ENCODE measurements around the gene CCL20.
A peak's percentile ranks its signal among the peaks of the same experiment; 100 is the strongest.

Gene CCL20

GRCh38 chr2:227816507-227817294 is 3.1 kb downstream of the CCL20 start:
- TF ChIP-seq CTCF (IDR thresholded peaks at IDR 0.05; ENCODE audit: control insufficient read depth, insufficient read depth, low read depth, low read length, missing control alignments) = no peak
- no peak overlapping the region for H3K4me3 ChIP-seq (ENCODE audit: control insufficient read depth, low read depth, low read length)
- DNase-seq (ENCODE audit: low read depth) = no peak

DNA sequence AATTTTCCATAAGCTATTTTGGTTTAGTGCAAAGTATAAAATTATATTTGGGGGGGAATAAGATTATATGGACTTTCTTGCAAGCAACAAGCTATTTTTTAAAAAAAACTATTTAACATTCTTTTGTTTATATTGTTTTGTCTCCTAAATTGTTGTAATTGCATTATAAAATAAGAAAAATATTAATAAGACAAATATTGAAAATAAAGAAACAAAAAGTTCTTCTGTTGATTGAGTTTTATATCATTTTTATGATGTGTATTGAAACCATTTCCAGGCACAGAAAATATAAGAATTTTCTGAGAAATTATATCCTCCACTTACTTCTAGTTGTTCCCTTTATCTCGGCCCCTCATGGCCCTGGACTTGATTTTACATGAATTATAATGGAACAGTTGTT is 3.7 kb downstream of the CCL20 start:
- DNase-seq (ENCODE audit: low read depth) = no peak
- no peak for TF ChIP-seq CTCF (IDR thresholded peaks at IDR 0.05; ENCODE audit: control insufficient read depth, insufficient read depth, low read depth, low read length, missing control alignments)
- no peak overlapping the region for H3K4me3 ChIP-seq (ENCODE audit: control insufficient read depth, low read depth, low read length)

DNA sequence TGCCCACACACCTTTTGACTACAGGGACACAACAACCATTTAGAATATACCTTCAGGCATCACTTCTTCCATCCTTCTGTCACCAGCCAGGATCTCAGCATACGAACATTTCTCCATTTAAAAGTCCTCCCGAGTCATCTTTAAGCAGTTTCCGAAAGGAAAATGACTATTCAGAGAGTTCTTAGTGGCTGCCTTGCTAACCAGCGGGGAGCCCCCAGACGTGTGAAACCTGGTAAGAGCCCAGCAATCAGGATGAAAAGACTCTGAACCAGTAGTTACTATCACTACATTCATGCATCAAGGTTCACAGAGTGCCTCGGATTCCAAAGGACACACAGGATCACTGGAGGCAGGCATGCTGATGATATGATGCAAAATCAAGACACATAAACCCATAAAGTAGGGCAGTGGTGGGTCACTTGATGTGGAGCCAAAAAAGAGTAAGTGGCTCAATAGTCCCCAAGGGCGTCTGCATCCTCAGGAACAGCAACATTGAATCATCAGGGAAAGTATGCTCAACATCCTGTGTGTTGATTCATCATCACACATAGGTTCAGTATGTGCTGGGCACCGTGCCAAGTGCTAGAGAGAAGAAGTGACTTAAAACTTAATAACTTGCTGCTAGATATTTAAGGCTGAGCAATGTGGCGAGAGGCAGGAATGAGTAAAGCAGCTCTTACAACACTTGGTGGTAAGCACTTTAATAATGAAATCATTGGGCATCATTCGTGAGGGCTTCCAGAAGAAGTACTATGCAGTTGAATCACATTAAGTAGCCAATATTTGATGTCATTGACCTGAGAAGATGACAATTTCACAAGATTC is 4.4 kb downstream of the CCL20 start:
- no peak for TF ChIP-seq CTCF (IDR thresholded peaks at IDR 0.05; ENCODE audit: control insufficient read depth, insufficient read depth, low read depth, low read length, missing control alignments)
- H3K4me3 ChIP-seq (ENCODE audit: control insufficient read depth, low read depth, low read length) = no peak overlapping the region; the same call in 1 of the 2 replicates
- DNase-seq (ENCODE audit: low read depth) = peak; percentile 100

DNA sequence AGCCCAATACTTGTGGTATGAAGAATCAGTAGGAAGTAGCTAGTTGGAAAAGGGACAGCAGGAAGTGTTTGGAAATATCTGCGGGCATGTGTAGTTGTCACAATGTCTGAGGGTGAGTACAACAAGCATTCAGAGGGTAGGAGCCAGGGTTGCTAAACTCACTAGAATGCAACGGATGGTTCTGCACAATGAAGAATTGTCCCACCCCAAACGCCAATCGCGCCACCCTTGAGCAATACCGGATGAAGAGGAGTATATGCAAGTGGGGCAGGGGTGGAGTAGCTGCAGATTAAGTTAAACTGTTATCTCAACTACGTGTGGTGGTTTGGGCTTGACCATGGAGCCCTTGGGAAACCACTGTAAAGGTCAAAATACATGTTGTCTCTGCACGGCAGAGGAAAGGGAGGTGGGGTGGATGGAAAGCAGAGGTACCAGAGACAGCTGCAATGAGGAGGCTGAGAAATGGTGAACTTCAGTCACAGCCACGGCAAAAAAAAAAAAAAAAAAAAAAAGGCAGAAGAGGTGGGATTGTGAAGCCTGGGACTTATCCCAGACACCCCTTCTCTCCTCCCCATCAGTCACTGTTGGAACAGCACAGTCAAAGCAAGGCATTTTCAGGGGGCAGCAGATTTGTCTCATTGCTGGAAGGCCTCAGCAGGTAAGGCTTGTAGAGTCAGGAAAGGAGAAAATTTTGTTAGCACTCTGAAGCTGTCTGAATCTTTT is 5.2 kb downstream of the CCL20 start:
- DNase-seq (ENCODE audit: low read depth) = no peak

GRCh38 chr2:227819398-227819697 is 5.7 kb downstream of the CCL20 start:
- no peak for DNase-seq (ENCODE audit: low read depth)
- TF ChIP-seq CTCF (IDR thresholded peaks at IDR 0.05; ENCODE audit: control insufficient read depth, insufficient read depth, low read depth, low read length, missing control alignments) = no peak
- H3K4me3 ChIP-seq (ENCODE audit: control insufficient read depth, low read depth, low read length) = no peak overlapping the region

More for the DNA sequence above, 5.2 kb downstream of the CCL20 start:
- H3K4me3 ChIP-seq (ENCODE audit: control insufficient read depth, low read depth, low read length) = no peak overlapping the region
- TF ChIP-seq CTCF (IDR thresholded peaks at IDR 0.05; ENCODE audit: control insufficient read depth, insufficient read depth, low read depth, low read length, missing control alignments) = no peak

- DNase-seq (ENCODE audit: low read depth) = no peak
- TF ChIP-seq CTCF (IDR thresholded peaks at IDR 0.05; ENCODE audit: control insufficient read depth, insufficient read depth, low read depth, low read length, missing control alignments) = no peak
- no peak overlapping the region for H3K4me3 ChIP-seq (ENCODE audit: control insufficient read depth, low read depth, low read length)
Observed at GRCh38 chr2:227821043-227821942, 7.7 kb downstream of the CCL20 start.

Data from AG09309 (cell line).